H1 (cell line): ENCODE data around the gene DACT1. TPM values are rescaled to one million over a fixed set of nuclear protein-coding genes. Genes with fewer than 3 reads are reported as not detected.
A peak's percentile ranks its signal among the peaks of the same experiment; 100 is the strongest.

Experiments used
- SIRT6 ChIP-seq: IDR thresholded peaks from one replicate; pipeline ENCODE4 v1.7.1; 2012; ENCODE audit warnings: low read length, inconsistent platforms
- TCF12 ChIP-seq: IDR thresholded peaks from 2 replicates; pipeline ENCODE4 v1.6.1; 2011; ENCODE audit warnings: low read depth, mild to moderate bottlenecking, low read length
- polyA plus RNA-seq, 7 experiments: library from polyadenylated mRNA; depleted of rRNA in 3 of 7; stranded (reverse) in 5 of 7; unstranded in 2 of 7; fragments of >200 nt in 5 of 7; fragments of 200-250 nt in 2 of 7; gene quantifications; 1 replicate in 5 of 7; 2 replicates in 1 of 7; 4 replicates in 1 of 7; pipeline versions ENCODE4 v1.2.1 to v1.2.3, GENCODE V29; 2011 to 2013; ENCODE audit warnings: missing spikeins in 2 of 7, mixed read lengths in 2 of 7
- total RNA-seq: library from RNA; stranded (reverse); fragmentation: NEBNext Ultra II Directional; extraction: Animal tissue kit (Norgen Biotek cat#: 25700); gene quantifications from 2 replicates; pipeline ENCODE4 v1.2.1, GENCODE V29; 2021

DACT1 gene
- total and polyA plus RNA-seq, 2 of the 8 experiments (the other 6 are each of a cell fraction or from before 2014, with no cell fraction given) = 3.2 to 29.8 TPM

GRCh38 chr14:58625438-58625837, 12.3 kb upstream of the DACT1 start (continued):
- TF ChIP-seq SIRT6 = no peak
- TF ChIP-seq TCF12 = peak; percentile 51; the same call in 1 of the 2 replicates
